Karpas-422 (cell line): ENCODE measurements around the gene DNAJB14. TPM values are rescaled to one million over a fixed set of nuclear protein-coding genes. Genes with fewer than 3 reads are reported as not detected.
A peak's percentile ranks its signal among the peaks of the same experiment; 100 is the strongest.

Source experiments
- DNase-seq: peaks from one replicate; pipeline ENCODE4 v3.0.0-alpha.2; 2015
- H2AFZ ChIP-seq: fragments of 200-600 bp; sonication (generic); 2 replicates; pipeline ENCODE4 v1.6.1; 2014; ENCODE audit warnings: antibody characterized with exemption, low read length, mixed read lengths
- H3K27ac ChIP-seq: fragments of 200-600 bp; sonication (generic); 2 replicates; pipeline ENCODE4 v1.5.1; 2014; ENCODE audit warnings: mild to moderate bottlenecking, low read length, moderate library complexity
- H3K27me3 ChIP-seq: fragments of 200-600 bp; sonication (generic); 2 replicates; pipeline ENCODE4 v1.6.1; 2014; ENCODE audit warnings: low read length, mixed read lengths
- H3K36me3 ChIP-seq: fragments of 200-600 bp; sonication (generic); 2 replicates; pipeline ENCODE4 v1.6.1; 2014; ENCODE audit warnings: low read length, mixed read lengths; ENCODE audit not compliant: insufficient read depth
- H3K4me1 ChIP-seq: fragments of 200-600 bp; sonication (generic); 2 replicates; pipeline ENCODE4 v1.6.1; 2014; ENCODE audit warnings: mild to moderate bottlenecking, low read length, mixed read lengths
- H3K4me2 ChIP-seq: fragments of 200-600 bp; sonication (generic); 2 replicates; pipeline ENCODE4 v1.6.1; 2014; ENCODE audit warnings: low read length, low read depth, mild to moderate bottlenecking; ENCODE audit not compliant: poor library complexity, severe bottlenecking
- H3K4me3 ChIP-seq: fragments of 200-600 bp; sonication (generic); 2 replicates; pipeline ENCODE4 v1.5.1; 2014; ENCODE audit warnings: mild to moderate bottlenecking, antibody characterized with exemption, low read length, mixed read lengths
- H3K79me2 ChIP-seq: fragments of 200-600 bp; sonication (generic); 2 replicates; pipeline ENCODE4 v1.6.1; 2014; ENCODE audit warnings: mild to moderate bottlenecking, low read length, mixed read lengths
- H3K9ac ChIP-seq: fragments of 200-600 bp; sonication (generic); 2 replicates; pipeline ENCODE4 v1.6.0; 2014; ENCODE audit warnings: low read length
- H3K9me2 ChIP-seq: fragments of 200-600 bp; sonication (generic), shearing (Covaris generic); replicated peaks from 2 replicates; pipeline ENCODE4 v1.6.0; 2014; ENCODE audit warnings: mild to moderate bottlenecking, low read length, moderate library complexity; ENCODE audit not compliant: insufficient read depth
- H3K9me3 ChIP-seq: fragments of 300-700, 200-600 bp; sonication (generic); 2 replicates; pipeline ENCODE4 v1.6.1; 2014; ENCODE audit warnings: low read length, mixed read lengths
- H4K20me1 ChIP-seq: fragments of 200-600 bp; sonication (generic); 2 replicates; pipeline ENCODE4 v1.6.1; 2014; ENCODE audit warnings: mild to moderate bottlenecking, antibody characterized with exemption, low read length, low read depth; ENCODE audit not compliant: insufficient read depth
- total RNA-seq: library from RNA; depleted of rRNA; stranded (reverse); fragments of >200 nt; shearing (Covaris generic); gene quantifications from 2 replicates; pipeline ENCODE4 v1.2.3, GENCODE V29; 2014; ENCODE audit warnings: low replicate concordance

Gene DNAJB14
- total RNA-seq, 1 experiment from 2014 or later = 65.8 TPM

DNA sequence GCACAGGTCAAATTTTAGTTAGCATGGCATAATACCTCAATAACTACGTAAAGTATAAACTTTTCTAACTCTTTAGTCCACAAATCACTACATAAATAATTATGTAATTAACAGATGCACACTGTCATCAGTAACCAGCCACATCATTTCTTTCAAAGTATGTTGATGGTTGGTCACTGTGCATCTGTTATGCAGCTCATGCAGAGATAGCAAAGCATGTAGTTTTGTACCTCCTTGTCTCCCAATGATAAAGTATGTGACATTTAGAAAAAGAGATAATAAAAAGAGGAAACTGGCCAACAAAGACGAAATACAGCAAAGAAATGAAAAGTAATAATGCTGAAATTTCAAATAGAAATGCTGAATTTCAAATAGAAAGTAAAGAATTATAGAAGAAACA, 55.1 kb downstream of the DNAJB14 start:
- Histone ChIP-seq H4K20me1 (no peaks in the 10 kb centered on the region), H3K4me3 (no peak overlapping the region), H3K9me2 (no peaks in the 10 kb centered on the region), H3K27me3 (no peaks in the 10 kb centered on the region), H3K79me2 (peaks cover 60% of the 10 kb centered on the region), H3K4me1 (peaks cover 36% of the 10 kb centered on the region), H3K9ac (no peak overlapping the region), H3K4me2 (no peak overlapping the region), H3K9me3 (no peaks in the 10 kb centered on the region), H3K27ac (no peak overlapping the region), H3K36me3 (no peaks in the 10 kb centered on the region), H2AFZ (no peak overlapping the region)
- DNase-seq = no peak

- no peak overlapping the region for H3K27ac ChIP-seq
- H3K9ac ChIP-seq = no peak overlapping the region
- H3K27me3 ChIP-seq = no peaks in the 10 kb centered on the region
- peaks cover 12% of the 10 kb centered on the region; the same call in 1 of the 2 replicates for H3K36me3 ChIP-seq
- H3K79me2 ChIP-seq = peaks cover 47% of the 10 kb centered on the region
- no peak overlapping the region for H3K4me3 ChIP-seq
- H3K9me2 ChIP-seq = no peaks in the 10 kb centered on the region
- H3K4me1 ChIP-seq = peaks cover 9% of the 10 kb centered on the region
- DNase-seq = no peak
- no peaks in the 10 kb centered on the region for H4K20me1 ChIP-seq
- no peak overlapping the region for H2AFZ ChIP-seq
- no peaks in the 10 kb centered on the region for H3K9me3 ChIP-seq
- no peak overlapping the region for H3K4me2 ChIP-seq
Observed at GRCh38 chr4:99887837-99888236, 58.6 kb downstream of the DNAJB14 start.

GRCh38 chr4:99886146-99886545, 60.3 kb downstream of the DNAJB14 start:
- peaks cover 30% of the 10 kb centered on the region for H3K79me2 ChIP-seq
- H3K36me3 ChIP-seq = peaks cover 24% of the 10 kb centered on the region; the same call in 1 of the 2 replicates
- no peak overlapping the region for H3K4me2 ChIP-seq
- no peaks in the 10 kb centered on the region for H3K9me3 ChIP-seq
- no peak overlapping the region for H3K9ac ChIP-seq
- no peaks in the 10 kb centered on the region for H4K20me1 ChIP-seq
- DNase-seq = no peak
- no peak overlapping the region for H3K27ac ChIP-seq
- no peak overlapping the region for H3K4me3 ChIP-seq
- H2AFZ ChIP-seq = no peak overlapping the region
- no peaks in the 10 kb centered on the region for H3K9me2 ChIP-seq
- no peaks in the 10 kb centered on the region for H3K27me3 ChIP-seq
- 0 out of 2 replicates have a peak, but pooled peaks cover 2% of the 10 kb centered on the region for H3K4me1 ChIP-seq

DNA sequence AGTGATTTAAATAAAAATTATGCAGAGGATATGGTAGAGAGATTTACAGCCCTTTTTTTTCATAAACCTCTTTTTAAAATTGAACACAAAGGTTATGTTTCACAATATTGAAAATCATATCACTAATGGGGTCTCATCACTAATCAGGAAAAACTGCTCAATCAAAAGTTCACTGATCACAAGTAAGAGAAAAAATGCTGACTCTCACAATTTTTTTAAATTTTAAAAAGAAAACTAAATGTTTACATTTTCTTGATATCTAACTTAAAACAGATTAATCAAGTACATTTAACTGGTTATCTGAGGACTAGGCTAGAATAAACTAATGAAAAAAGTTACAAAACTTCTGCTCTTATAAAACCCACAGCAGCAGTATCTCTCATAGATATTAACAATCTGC, 60.7 kb downstream of the DNAJB14 start:
- H3K9me3 ChIP-seq = no peaks in the 10 kb centered on the region
- no peak overlapping the region for H3K4me2 ChIP-seq
- no peak for DNase-seq
- peaks cover 25% of the 10 kb centered on the region for H3K79me2 ChIP-seq
- H3K4me3 ChIP-seq = no peak overlapping the region
- H3K9me2 ChIP-seq = no peaks in the 10 kb centered on the region
- H3K36me3 ChIP-seq = peaks cover 29% of the 10 kb centered on the region; the same call in 1 of the 2 replicates
- no peak overlapping the region for H2AFZ ChIP-seq
- no peaks in the 10 kb centered on the region for H3K27me3 ChIP-seq
- H4K20me1 ChIP-seq = no peaks in the 10 kb centered on the region
- H3K4me1 ChIP-seq = no peaks in the 10 kb centered on the region
- H3K27ac ChIP-seq = no peak overlapping the region
- no peak overlapping the region for H3K9ac ChIP-seq

DNA sequence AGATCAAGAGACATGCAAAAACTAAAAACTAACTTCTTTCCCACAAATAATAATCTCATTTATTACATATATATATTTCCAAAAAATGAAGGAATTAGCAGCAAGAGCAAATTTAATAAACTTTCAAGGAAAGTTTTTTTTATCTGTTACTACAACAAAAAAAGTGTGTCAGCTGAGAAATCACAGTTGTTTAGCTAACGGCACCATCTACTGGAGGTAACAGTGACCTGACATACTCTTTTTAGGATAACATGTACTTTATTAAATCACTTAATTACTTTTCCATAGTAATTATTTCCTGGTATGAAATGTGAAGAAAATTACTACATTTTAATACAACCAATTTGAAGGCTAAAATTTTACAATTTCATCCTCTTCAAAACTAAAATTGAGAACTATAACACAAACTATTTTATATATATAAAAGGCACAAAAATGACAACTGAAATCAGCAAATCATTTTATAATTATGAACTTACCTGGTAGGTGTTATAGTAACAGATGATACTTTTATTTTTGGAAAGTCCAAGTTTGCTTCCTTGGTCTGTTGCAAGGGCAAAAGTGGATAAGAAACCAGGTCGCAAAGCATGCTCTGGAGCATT, 61.3 kb downstream of the DNAJB14 start:
- DNase-seq = peak; percentile 77
- Histone ChIP-seq H3K36me3 (peaks cover 33% of the 10 kb centered on the region; the same call in 1 of the 2 replicates), H3K9me3 (no peaks in the 10 kb centered on the region), H3K4me2 (no peak overlapping the region), H2AFZ (no peak overlapping the region), H3K9me2 (no peaks in the 10 kb centered on the region), H3K9ac (no peak overlapping the region), H3K27me3 (no peaks in the 10 kb centered on the region), H4K20me1 (no peaks in the 10 kb centered on the region), H3K4me1 (no peaks in the 10 kb centered on the region), H3K4me3 (no peak overlapping the region), H3K27ac (no peak overlapping the region), H3K79me2 (peaks cover 20% of the 10 kb centered on the region)

DNA sequence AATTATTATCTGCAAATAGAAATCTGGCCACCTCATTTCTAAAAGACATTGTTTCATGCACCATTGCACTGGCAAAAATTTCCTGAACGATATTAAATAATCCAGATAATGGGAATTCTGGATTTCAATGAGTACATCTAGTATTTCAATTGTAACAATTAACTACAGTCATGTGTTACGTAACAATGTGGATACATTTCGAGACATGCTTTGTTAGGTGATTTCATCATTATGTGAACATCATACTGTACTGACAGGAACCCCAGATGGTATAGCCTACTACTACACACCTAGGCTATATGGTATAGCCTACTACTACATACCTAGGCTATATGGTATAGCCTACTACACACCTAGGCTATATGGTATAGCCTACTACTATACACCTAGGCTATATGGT, 67.0 kb downstream of the DNAJB14 start:
- Histone ChIP-seq H4K20me1 (no peaks in the 10 kb centered on the region), H3K9ac (no peak overlapping the region), H3K9me2 (no peaks in the 10 kb centered on the region), H3K27me3 (no peaks in the 10 kb centered on the region), H3K27ac (no peak overlapping the region), H3K4me2 (no peak overlapping the region), H3K36me3 (peaks cover 37% of the 10 kb centered on the region; the same call in 1 of the 2 replicates), H3K79me2 (no peaks in the 10 kb centered on the region), H3K4me1 (no peaks in the 10 kb centered on the region), H2AFZ (no peak overlapping the region), H3K9me3 (no peaks in the 10 kb centered on the region), H3K4me3 (no peak overlapping the region)
- no peak for DNase-seq

DNA sequence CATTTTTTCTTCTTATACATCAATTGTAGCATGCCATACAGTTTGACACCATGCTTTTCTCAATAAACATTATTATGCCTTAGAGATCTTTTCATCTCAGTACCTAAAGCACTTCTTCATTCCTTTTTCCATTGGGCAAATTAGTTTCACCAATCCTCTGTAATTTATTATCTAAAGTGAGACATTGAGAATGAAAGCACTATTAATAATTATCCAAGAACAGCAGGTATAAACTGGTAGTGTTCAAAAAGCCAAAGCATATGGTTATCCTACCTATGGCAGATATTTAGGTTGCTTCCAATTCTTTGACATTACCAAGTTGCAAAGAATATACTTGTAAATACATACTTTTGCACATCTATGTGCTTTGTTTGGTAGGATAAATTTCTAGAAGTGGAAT, 67.8 kb downstream of the DNAJB14 start:
- Histone ChIP-seq H3K9me3 (no peaks in the 10 kb centered on the region), H3K4me3 (no peak overlapping the region), H3K9ac (no peak overlapping the region), H3K79me2 (no peaks in the 10 kb centered on the region), H3K4me2 (no peak overlapping the region), H3K9me2 (no peaks in the 10 kb centered on the region), H3K4me1 (no peaks in the 10 kb centered on the region), H2AFZ (no peak overlapping the region), H3K27ac (no peak overlapping the region), H4K20me1 (no peaks in the 10 kb centered on the region), H3K27me3 (no peaks in the 10 kb centered on the region), H3K36me3 (peaks cover 29% of the 10 kb centered on the region; the same call in 1 of the 2 replicates)
- no peak for DNase-seq

GRCh38 chr4:99876946-99877345, 69.5 kb downstream of the DNAJB14 start:
- H3K36me3 ChIP-seq = peaks cover 21% of the 10 kb centered on the region; the same call in 1 of the 2 replicates
- no peaks in the 10 kb centered on the region for H3K27me3 ChIP-seq
- no peaks in the 10 kb centered on the region for H3K79me2 ChIP-seq
- no peak overlapping the region for H3K9ac ChIP-seq
- H3K9me3 ChIP-seq = no peaks in the 10 kb centered on the region
- H2AFZ ChIP-seq = no peak overlapping the region
- no peaks in the 10 kb centered on the region for H4K20me1 ChIP-seq
- H3K9me2 ChIP-seq = no peaks in the 10 kb centered on the region
- DNase-seq = no peak
- no peak overlapping the region for H3K4me2 ChIP-seq
- no peak overlapping the region for H3K27ac ChIP-seq
- no peaks in the 10 kb centered on the region for H3K4me1 ChIP-seq
- H3K4me3 ChIP-seq = no peak overlapping the region
